Left ventricle myocardium inferior (tissue), 1 donor: ENCODE results near the gene VAV2. TPM values are rescaled to one million over a fixed set of nuclear protein-coding genes. Genes with fewer than 3 reads are reported as not detected.
"Not testable (repeated sequence)": the region's sequence is repeated elsewhere in the genome, so short reads cannot be mapped to it uniquely, and the experiment has no call there.

Experiments used
- DNase-seq: peaks from one replicate; pipeline ENCODE4 v3.0.0-alpha.2; 2020
- H3K27ac ChIP-seq: fragments of 200-600 bp; replicated peaks from 2 replicates; pipeline ENCODE4 v1.8.0; 2021
- H3K27me3 ChIP-seq: fragments of 200-600 bp; 2 replicates; pipeline ENCODE4 v1.8.0; 2021; ENCODE audit warnings: low read depth
- H3K36me3 ChIP-seq: fragments of 200-600 bp; 2 replicates; pipeline ENCODE4 v1.8.0; 2021
- H3K4me1 ChIP-seq: fragments of 200-600 bp; 2 replicates; pipeline ENCODE4 v1.8.0; 2021
- H3K4me3 ChIP-seq: fragments of 200-600 bp; 2 replicates; pipeline ENCODE4 v1.8.0; 2021; ENCODE audit warnings: mild to moderate bottlenecking, moderate library complexity
- H3K9me3 ChIP-seq: fragments of 200-600 bp; replicated peaks from 2 replicates; pipeline ENCODE4 v1.8.0; 2021
- intact Hi-C: fragments of 100-400 bp; cut with micrococcal nuclease; formaldehyde crosslinking; loops from one replicate; pipeline ENCODE4 v1.11.0; 2022
- total RNA-seq: library from RNA; stranded (reverse); fragmentation: NEBNext Ultra II Directional; extraction: Animal tissue kit (Norgen Biotek cat#: 25700); gene quantifications from one replicate; pipeline ENCODE4 v1.2.1, GENCODE V29; 2021
- TF ChIP-seq, protein P1 (sequence below): fragments of 200-600 bp; IDR thresholded peaks from 2 replicates; pipeline ENCODE4 v1.8.0; 2021; ENCODE audit warnings: antibody characterized with exemption, mild to moderate bottlenecking, borderline replicate concordance
- donor health status: DM: no; HTN: yes; CAD: no; lungs with severe emphysema.

VAV2 gene
- total RNA-seq, 1 donor from 2014 or later: 4.1 TPM

DNA sequence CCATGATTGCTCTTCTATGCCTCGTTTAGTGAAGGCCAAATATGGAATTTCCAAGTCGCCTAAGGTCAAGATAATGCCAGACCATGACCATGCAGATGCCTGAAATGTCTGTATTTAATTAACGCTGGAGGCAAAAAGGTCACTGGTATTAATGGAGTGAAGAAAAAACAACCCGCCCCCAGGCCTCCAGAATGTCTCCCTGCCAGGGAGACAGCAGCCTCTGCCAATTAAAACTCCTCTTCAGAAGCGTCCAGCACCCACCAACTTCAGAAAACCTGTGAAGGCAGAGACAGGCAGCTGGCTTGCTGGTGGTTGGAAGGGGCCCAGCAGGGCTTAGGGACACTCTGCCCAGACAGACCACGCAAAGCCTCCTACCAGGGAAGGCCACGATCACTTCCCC lies 94.4 kb downstream of the VAV2 start:
- no peak for DNase-seq
- intact Hi-C loops: no loop called here
- Histone ChIP-seq H3K4me1 (peaks cover 5% of the 10 kb centered on the region), H3K36me3 (no peaks in the 10 kb centered on the region), H3K27me3 (no peaks in the 10 kb centered on the region), H3K4me3 (no peak overlapping the region), H3K9me3 (no peaks in the 10 kb centered on the region), H3K27ac (no peak overlapping the region)
- TF ChIP-seq, protein P1, sequence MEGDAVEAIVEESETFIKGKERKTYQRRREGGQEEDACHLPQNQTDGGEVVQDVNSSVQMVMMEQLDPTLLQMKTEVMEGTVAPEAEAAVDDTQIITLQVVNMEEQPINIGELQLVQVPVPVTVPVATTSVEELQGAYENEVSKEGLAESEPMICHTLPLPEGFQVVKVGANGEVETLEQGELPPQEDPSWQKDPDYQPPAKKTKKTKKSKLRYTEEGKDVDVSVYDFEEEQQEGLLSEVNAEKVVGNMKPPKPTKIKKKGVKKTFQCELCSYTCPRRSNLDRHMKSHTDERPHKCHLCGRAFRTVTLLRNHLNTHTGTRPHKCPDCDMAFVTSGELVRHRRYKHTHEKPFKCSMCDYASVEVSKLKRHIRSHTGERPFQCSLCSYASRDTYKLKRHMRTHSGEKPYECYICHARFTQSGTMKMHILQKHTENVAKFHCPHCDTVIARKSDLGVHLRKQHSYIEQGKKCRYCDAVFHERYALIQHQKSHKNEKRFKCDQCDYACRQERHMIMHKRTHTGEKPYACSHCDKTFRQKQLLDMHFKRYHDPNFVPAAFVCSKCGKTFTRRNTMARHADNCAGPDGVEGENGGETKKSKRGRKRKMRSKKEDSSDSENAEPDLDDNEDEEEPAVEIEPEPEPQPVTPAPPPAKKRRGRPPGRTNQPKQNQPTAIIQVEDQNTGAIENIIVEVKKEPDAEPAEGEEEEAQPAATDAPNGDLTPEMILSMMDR: no peak

DNA sequence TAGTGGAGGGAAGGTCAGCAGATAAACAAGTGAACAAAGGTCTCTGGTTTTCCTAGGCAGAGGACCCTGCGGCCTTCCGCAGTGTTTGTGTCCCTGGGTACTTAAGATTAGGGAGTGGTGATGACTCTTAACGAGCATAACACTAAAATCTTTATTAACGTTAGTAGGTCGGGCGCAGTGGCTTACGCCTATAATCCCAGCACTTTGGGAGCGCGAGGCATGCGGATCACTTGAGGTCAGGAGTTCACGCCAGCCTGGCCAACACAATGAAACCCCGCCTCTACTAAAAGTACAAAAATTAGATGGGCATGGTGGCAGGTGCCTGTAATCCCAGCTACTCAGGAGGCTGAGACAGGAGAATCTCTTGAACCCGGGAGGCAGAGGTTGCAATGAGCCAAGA lies 96.1 kb downstream of the VAV2 start:
- H3K4me3 ChIP-seq, H3K4me1 ChIP-seq, H3K9me3 ChIP-seq, H3K27ac ChIP-seq, DNase-seq, intact Hi-C loops, H3K27me3 ChIP-seq, H3K36me3 ChIP-seq: not testable (repeated sequence)

DNA sequence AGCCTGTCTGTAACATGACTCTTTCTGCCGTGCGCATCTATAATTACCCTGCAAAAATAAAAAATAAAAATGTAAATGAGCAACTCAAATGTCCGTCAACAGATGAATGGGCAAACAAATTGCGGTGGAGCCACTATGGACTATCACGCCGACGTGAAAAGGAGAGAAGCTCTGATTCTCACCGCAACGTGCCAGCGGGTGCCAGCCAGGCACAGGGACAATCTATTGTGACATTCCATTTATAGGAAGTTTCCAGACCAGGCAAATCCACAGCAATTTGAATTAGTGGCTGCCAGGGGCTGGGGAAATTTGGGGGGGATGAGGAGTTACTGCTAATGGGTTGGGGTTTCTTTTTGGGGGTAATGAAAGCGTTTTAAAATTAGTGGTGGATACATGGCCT lies 96.8 kb downstream of the VAV2 start:
- Histone ChIP-seq H3K4me3 (no peak overlapping the region), H3K9me3 (no peaks in the 10 kb centered on the region), H3K27me3 (no peaks in the 10 kb centered on the region), H3K36me3 (no peaks in the 10 kb centered on the region), H3K4me1 (peaks cover 5% of the 10 kb centered on the region), H3K27ac (no peak overlapping the region)
- TF ChIP-seq, protein P1: no peak
- DNase-seq: no peak
- intact Hi-C loops: no loop called here

DNA sequence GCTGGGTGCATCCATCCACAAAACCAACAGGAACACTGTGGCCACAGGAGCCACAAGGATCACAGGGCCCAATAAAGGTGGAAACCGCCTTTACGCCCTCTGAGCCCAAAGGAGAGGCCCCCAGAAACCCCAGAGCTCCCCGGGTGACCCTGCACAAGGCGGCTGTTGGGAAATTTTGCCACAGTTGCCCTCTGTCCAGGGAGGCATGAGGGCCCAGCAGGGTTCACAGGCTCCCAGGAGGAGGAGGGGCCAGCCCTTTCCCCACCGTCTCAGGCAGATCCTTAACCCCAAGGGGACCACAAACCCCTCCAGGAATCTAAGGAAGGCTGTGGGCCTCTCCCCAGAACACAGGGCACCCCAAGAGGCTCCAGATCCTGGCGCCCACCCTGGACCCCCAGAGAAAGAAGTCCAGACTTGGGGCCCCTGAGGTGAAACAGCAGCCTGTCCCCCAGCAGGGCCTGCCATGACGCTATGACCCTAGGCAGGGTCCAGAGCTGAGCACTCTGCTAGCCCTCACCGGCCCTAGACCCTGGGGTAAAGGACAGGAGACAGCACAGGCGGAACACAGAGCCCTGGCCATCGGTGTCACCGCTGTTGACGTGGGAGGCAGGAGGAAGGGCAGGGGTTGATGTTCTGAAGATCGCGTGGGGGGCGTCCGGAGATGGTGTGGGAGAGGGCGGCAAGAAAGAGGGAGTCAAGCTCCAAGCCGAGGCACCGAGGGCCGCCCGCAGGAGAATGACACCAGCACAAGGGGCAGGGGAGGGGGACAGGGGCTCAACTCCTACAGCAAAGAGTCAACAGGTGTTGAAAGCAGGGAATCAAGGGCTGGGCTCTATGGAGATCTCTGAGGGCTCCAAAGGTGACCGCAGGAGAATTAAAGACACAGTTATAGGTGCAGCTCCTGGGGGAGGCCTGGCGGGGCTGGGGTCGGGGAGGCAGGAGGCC lies 97.5 kb downstream of the VAV2 start:
- Histone ChIP-seq H3K4me3 (no peak overlapping the region), H3K27me3 (no peaks in the 10 kb centered on the region), H3K4me1 (peaks cover 5% of the 10 kb centered on the region), H3K27ac (no peak overlapping the region), H3K36me3 (no peaks in the 10 kb centered on the region), H3K9me3 (no peaks in the 10 kb centered on the region)
- intact Hi-C loops: no loop called here
- TF ChIP-seq, protein P1: no peak
- no peak for DNase-seq

DNA sequence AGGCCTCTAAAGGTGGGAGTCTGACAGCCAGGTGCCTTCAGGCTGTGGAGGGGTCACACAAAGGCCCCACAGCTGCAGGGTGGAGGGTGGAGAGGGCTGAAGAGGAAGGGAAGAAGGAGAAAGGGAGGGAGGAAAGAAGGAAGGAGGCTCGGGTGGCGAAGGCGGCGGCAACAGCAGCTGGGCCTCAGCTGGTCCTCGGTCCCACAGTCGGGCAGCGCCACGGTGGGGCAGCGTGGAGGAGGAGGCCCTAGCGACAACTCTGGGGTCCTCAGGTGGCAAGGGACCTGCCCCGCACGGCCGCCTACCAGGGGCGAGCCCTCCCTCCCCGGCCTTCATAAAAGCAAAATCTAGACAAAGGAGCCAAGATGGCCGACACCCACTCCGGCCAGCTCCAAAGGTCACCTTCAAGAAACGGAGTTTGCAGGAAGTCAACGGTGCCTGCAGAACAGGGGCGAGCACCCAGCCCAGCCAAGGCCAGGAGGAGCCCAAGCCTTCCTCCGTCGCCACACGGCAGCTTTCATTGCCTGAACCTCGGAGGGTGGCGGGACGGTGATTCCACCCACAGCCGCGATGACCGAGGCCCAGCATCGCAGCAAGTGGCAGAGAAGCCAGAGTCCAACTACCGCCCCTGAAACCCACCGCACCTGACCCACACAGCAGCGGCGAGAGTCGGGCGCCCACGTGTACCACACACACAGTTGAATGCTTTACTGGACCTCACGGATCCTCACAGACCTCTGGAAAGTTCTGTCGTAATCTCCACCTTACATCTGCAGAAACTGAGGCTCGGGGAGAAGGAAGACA lies 98.7 kb downstream of the VAV2 start:
- no peak for DNase-seq
- no peak overlapping the region for H3K4me3 ChIP-seq
- intact Hi-C loops: no loop called here
- H3K4me1 ChIP-seq: peaks cover 5% of the 10 kb centered on the region
- H3K27ac ChIP-seq: no peak overlapping the region
- H3K36me3 ChIP-seq: no peaks in the 10 kb centered on the region
- no peaks in the 10 kb centered on the region for H3K9me3 ChIP-seq
- TF ChIP-seq, protein P1: no peak
- H3K27me3 ChIP-seq: no peaks in the 10 kb centered on the region
